Transverse colon (tissue), 4 donors: ENCODE results near the gene FCHSD2. TPM values are rescaled to one million over a fixed set of nuclear protein-coding genes. Genes with fewer than 3 reads are reported as not detected.

ENCODE experiments used
- DNase-seq: peaks from one replicate; pipeline ENCODE4 v3.0.0-alpha.2; 2019
- H3K27ac ChIP-seq, 4 donors: fragments of 200-600 bp; sonication (generic); 2 replicates each; pipeline ENCODE4 v1.5.1; 2016 to 2018; ENCODE audit warnings: inconsistent platforms in 4 of 4
- H3K27me3 ChIP-seq: fragments of 200-600 bp; sonication (generic); 2 replicates; pipeline ENCODE4 v1.5.1; 2017; ENCODE audit warnings: inconsistent platforms
- H3K36me3 ChIP-seq, 4 donors: fragments of 200-600 bp; sonication (generic); 2 replicates each; pipeline ENCODE4 v1.5.1; 2017 to 2019; ENCODE audit warnings: inconsistent platforms in 4 of 4
- H3K4me1 ChIP-seq, 4 donors: fragments of 200-600 bp; sonication (generic); 2 replicates each; pipeline ENCODE4 v1.5.1; 2017 to 2020; ENCODE audit warnings: inconsistent platforms in 4 of 4
- H3K4me3 ChIP-seq, 4 donors: fragments of 200-600 bp; sonication (generic); 1 replicate in 1 of 4; 2 replicates in 3 of 4; pipeline versions ENCODE4 v1.5.1 to v1.6.1; 2017 to 2019; ENCODE audit warnings: inconsistent platforms in 4 of 4
- H3K9me3 ChIP-seq, 2 donors: fragments of 200-600 bp; sonication (generic); 2 replicates each; pipeline ENCODE4 v1.5.1; 2017 to 2019; ENCODE audit warnings: inconsistent platforms in 2 of 2
- CTCF ChIP-seq, 5 experiments: fragments of 200-600 bp in 3 of 5; fragments of 450-650 bp in 2 of 5; sonication (generic) in 3 of 5; IDR thresholded peaks; 1 replicate in 2 of 5; 2 replicates in 3 of 5; pipeline ENCODE4 v1.5.1; 2016 to 2017; ENCODE audit warnings: antibody characterized with exemption in 5 of 5, inconsistent platforms in 3 of 5, mild to moderate bottlenecking in 2 of 5, moderate library complexity in 1 of 5
- EP300 ChIP-seq: sonication (generic); formaldehyde crosslinking; IDR thresholded peaks from one replicate; pipeline ENCODE4 v1.6.1; 2017; ENCODE audit warnings: antibody characterized with exemption, low read depth
- POLR2A ChIP-seq: fragments of 450-650 bp; IDR thresholded peaks from one replicate; pipeline ENCODE4 v1.6.1; 2016; ENCODE audit warnings: antibody characterized with exemption, mild to moderate bottlenecking, moderate library complexity
- POLR2AphosphoS5 ChIP-seq, 3 donors: sonication (generic); formaldehyde crosslinking; IDR thresholded peaks; one replicate each; pipeline ENCODE4 v1.6.1; 2016; ENCODE audit warnings: antibody characterized with exemption in 3 of 3
- WGBS, 2 donors: methylation state at CpG; one replicate each; pipeline ENCODE4 v1.1.5; 2018; ENCODE audit warnings: low coverage in 1 of 2; 5-methylcytosine and 5-hydroxymethylcytosine counted together
- in situ Hi-C, 4 donors: fragments of 200-750 bp; cut with MboI; loops; one replicate each; pipeline versions ENCODE4 v1.15.0 to v1.15.1; 2017; ENCODE audit warnings: low sequenced_read_pairs in 3 of 4, low pct_ligation_motif_present in 1 of 4, low pct_unique_long_range_greater_than_20kb in 1 of 4
- intact Hi-C: fragments of 100-400 bp; cut with DNase I; formaldehyde crosslinking; loops from one replicate; pipeline ENCODE4 v1.15.1; 2023; ENCODE audit warnings: low total_unique reads
- total RNA-seq, 4 donors: library from RNA; depleted of rRNA; stranded (reverse); fragments of >200 nt; gene quantifications; one replicate each; pipeline ENCODE4 v1.1.0, GENCODE V29; 2016

The FCHSD2 gene
- total RNA-seq, 4 donors from 2014 or later: 9.1 to 15.9 (median 15.0) TPM

- Histone ChIP-seq H3K27ac (no peak overlapping the region), H3K4me3 (no peak overlapping the region), H3K9me3 (no peaks in the 10 kb centered on the region), H3K4me1 (peaks cover 0 to 3% (median 1%) of the 10 kb centered on the region in 4 donors), H3K27me3 (no peaks in the 10 kb centered on the region), H3K36me3 (peaks cover 0 to 5% (median 2%) of the 10 kb centered on the region in 4 donors)
- in situ Hi-C loops (no loop called here), intact Hi-C loops (no loop called here)
- TF ChIP-seq CTCF (IDR thresholded peaks at IDR 0.05): no peak
- TF ChIP-seq POLR2A: no peak
- no peak for TF ChIP-seq EP300
- TF ChIP-seq POLR2AphosphoS5 (IDR thresholded peaks at IDR 0.05): no peak
- WGBS, 2 donors: 94 to 100% methylated on average over 2 to 4 of the region's 4 CpGs
- no peak for DNase-seq
These were observed 301.3 kb downstream of the FCHSD2 start for GRCh38 chr11:72840780-72841179.

GRCh38 chr11:72838691-72839305 lies 303.3 kb downstream of the FCHSD2 start:
- Histone ChIP-seq H3K9me3 (no peaks in the 10 kb centered on the region), H3K4me1 (peaks cover 0 to 4% (median 1%) of the 10 kb centered on the region in 4 donors), H3K27ac (no peak overlapping the region), H3K36me3 (peaks cover 0 to 5% (median 2%) of the 10 kb centered on the region in 4 donors), H3K4me3 (no peak overlapping the region), H3K27me3 (no peaks in the 10 kb centered on the region)
- intact Hi-C loops: no loop called here
- no peak for TF ChIP-seq CTCF (IDR thresholded peaks at IDR 0.05)
- TF ChIP-seq POLR2A: no peak
- no peak for TF ChIP-seq EP300
- no peak for TF ChIP-seq POLR2AphosphoS5 (IDR thresholded peaks at IDR 0.05)
- in situ Hi-C loops: loop anchor here (10.0 kb wide), 2 partner anchors 336 to 406 kb away; no protein-coding TSS in a partner anchor
- 76 to 100% methylated on average over 1 to 4 of the region's 4 CpGs for WGBS, 2 donors
- no peak for DNase-seq

- DNase-seq: no peak
- intact Hi-C loops: no loop called here
- Histone ChIP-seq H3K36me3 (peaks cover 0 to 4% (median 0%) of the 10 kb centered on the region in 4 donors), H3K9me3 (no peaks in the 10 kb centered on the region), H3K4me3 (no peak overlapping the region), H3K27ac (peak overlapping the region; percentile 10 to 36 (median 30)), H3K27me3 (no peaks in the 10 kb centered on the region), H3K4me1 (peaks cover 0 to 11% (median 5%) of the 10 kb centered on the region in 4 donors)
- WGBS, 2 donors: 65% methylated on average over 4 of the region's 4 CpGs; no CpG with 5 or more reads in 1 of the 2 donors
- TF ChIP-seq POLR2A: no peak
- no peak for TF ChIP-seq POLR2AphosphoS5 (IDR thresholded peaks at IDR 0.05)
- TF ChIP-seq EP300: no peak
- TF ChIP-seq CTCF (IDR thresholded peaks at IDR 0.05): no peak
- in situ Hi-C loops: loop anchor here (10.0 kb wide), 2 partner anchors 339 to 409 kb away; no protein-coding TSS in a partner anchor
These were observed 306.0 kb downstream of the FCHSD2 start for GRCh38 chr11:72836111-72836510.

- Histone ChIP-seq H3K27me3 (no peaks in the 10 kb centered on the region), H3K4me1 (peaks cover 0 to 11% (median 5%) of the 10 kb centered on the region in 4 donors), H3K36me3 (peaks cover 0 to 4% (median 0%) of the 10 kb centered on the region in 4 donors), H3K27ac (peak overlapping the region; percentile 36 to 64 (median 48)), H3K4me3 (no peak overlapping the region), H3K9me3 (no peaks in the 10 kb centered on the region)
- TF ChIP-seq EP300: no peak
- no peak for TF ChIP-seq CTCF (IDR thresholded peaks at IDR 0.05)
- TF ChIP-seq POLR2A: no peak
- TF ChIP-seq POLR2AphosphoS5 (IDR thresholded peaks at IDR 0.05): no peak
- no peak for DNase-seq
- WGBS, 2 donors: 80% methylated on average over 5 of the region's 5 CpGs; no CpG with 5 or more reads in 1 of the 2 donors
- in situ Hi-C loops: loop anchor here (5.0 to 10.0 kb wide), 3 partner anchors 337 to 410 kb away; no protein-coding TSS in a partner anchor
- intact Hi-C loops: no loop called here
These were observed 307.2 kb downstream of the FCHSD2 start for GRCh38 chr11:72834905-72835304.
